ENCODE results near the gene SLC32A1.

Gene SLC32A1

GRCh38 chr20:38735172-38735571, 10.9 kb downstream of the SLC32A1 start:
- ChIA-PET POLR2A (no interaction called here), CTCF (interaction anchor here (1.1 to 1.9 kb wide), 3 partner anchors 9 to 19 kb away, joined by 4 to 5 read pairs (median 5); no protein-coding TSS in a partner anchor)
- H3K4me3 ChIP-seq (ENCODE audit: control insufficient read depth in 1 of 7, extremely low read depth in 1 of 7, insufficient read depth in 4 of 7, low read depth in 2 of 7, low read length in 6 of 7), result no peak overlapping the region
- H3K36me3 ChIP-seq (ENCODE audit: control insufficient read depth in 4 of 4, insufficient read depth in 4 of 4, low read length in 3 of 4), result no peaks in the 10 kb centered on the region
- H3K27ac ChIP-seq (ENCODE audit: insufficient read depth in 1 of 2, low read depth in 1 of 2, low read length in 2 of 2, poor library complexity in 1 of 2, severe bottlenecking in 2 of 2), result no peak overlapping the region
- H3K27me3 ChIP-seq (replicated peaks in 2 of 5; ENCODE audit: control insufficient read depth in 4 of 5, insufficient read depth in 5 of 5, low read length in 4 of 5), result peaks cover 17 to 92% (median 26%) of the 10 kb centered on the region in 5 experiments
- H3K4me1 ChIP-seq (ENCODE audit: control extremely low read depth in 1 of 4, control insufficient read depth in 4 of 4, insufficient read depth in 4 of 4, low read length in 3 of 4), result peaks cover 0 to 13% (median 8%) of the 10 kb centered on the region in 4 experiments
- 41% methylated on average over 3 of the region's 6 CpGs for WGBS (ENCODE audit: insufficient coverage)
- H3K9me3 ChIP-seq (ENCODE audit: control extremely low read depth in 1 of 5, control insufficient read depth in 4 of 5, insufficient read depth in 2 of 5, low read depth in 1 of 5, low read length in 4 of 5), result no peaks in the 10 kb centered on the region
- no peak for DNase-seq

DNA sequence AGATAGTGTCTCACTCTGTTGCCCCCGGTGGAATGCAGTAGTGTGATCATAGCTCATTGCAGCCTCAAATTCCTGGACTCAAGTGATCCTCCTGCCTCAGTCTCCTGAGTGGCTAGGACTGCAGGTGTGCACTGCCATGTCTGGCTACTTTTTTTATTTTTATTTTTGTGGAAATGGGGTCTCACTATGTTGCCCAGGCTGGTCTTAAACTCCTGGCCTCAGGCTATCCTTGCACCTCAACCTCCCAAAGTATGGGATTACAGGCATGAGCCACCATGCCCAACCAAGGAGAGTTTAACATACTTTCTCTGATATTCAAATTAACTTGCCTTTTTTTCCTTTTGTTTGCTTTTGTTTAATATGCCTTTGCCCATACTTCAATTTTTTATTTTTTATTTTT, 13.6 kb downstream of the SLC32A1 start:
- peaks cover 19 to 89% (median 23%) of the 10 kb centered on the region in 5 experiments for H3K27me3 ChIP-seq (replicated peaks in 2 of 5; ENCODE audit: control insufficient read depth in 4 of 5, insufficient read depth in 5 of 5, low read length in 4 of 5)
- H3K9me3 ChIP-seq (ENCODE audit: control extremely low read depth in 1 of 5, control insufficient read depth in 4 of 5, insufficient read depth in 2 of 5, low read depth in 1 of 5, low read length in 4 of 5), result no peaks in the 10 kb centered on the region
- 89% methylated on average over 1 of the region's 1 CpG for WGBS (ENCODE audit: insufficient coverage)
- no peaks in the 10 kb centered on the region for H3K36me3 ChIP-seq (ENCODE audit: control insufficient read depth in 4 of 4, insufficient read depth in 4 of 4, low read length in 3 of 4)
- ChIA-PET CTCF (interaction anchor here (0.8 kb wide), 1 partner anchor 14 kb away, joined by 3 read pairs; the partner anchor contains the start of gene SLC32A1), POLR2A (no interaction called here)
- no peak for DNase-seq
- H3K4me3 ChIP-seq (ENCODE audit: control insufficient read depth in 1 of 7, extremely low read depth in 1 of 7, insufficient read depth in 4 of 7, low read depth in 2 of 7, low read length in 6 of 7), result no peak overlapping the region
- H3K4me1 ChIP-seq (ENCODE audit: control extremely low read depth in 1 of 4, control insufficient read depth in 4 of 4, insufficient read depth in 4 of 4, low read length in 3 of 4), result no peaks in the 10 kb centered on the region
- H3K27ac ChIP-seq (ENCODE audit: insufficient read depth in 1 of 2, low read depth in 1 of 2, low read length in 2 of 2, poor library complexity in 1 of 2, severe bottlenecking in 2 of 2), result no peak overlapping the region

DNA sequence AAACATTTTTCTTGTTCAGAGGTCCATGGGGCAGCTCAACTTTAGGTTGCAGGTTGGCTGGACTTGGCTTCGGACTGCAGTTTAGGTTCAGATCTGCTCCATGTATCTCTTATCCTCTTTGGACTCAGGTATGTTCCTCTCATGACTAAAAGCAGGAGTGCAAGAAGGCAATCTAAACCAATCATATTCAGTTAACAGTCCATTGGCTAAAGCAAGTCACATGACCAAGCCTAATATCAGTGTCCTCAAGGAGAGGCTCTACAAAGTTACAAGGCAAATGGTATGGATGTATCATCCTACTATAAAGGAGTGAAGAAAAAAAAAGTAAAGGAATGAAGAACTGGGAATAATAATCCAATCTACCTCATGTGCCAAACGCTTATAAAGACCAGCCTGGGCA, 21.5 kb downstream of the SLC32A1 start:
- H3K36me3 ChIP-seq (ENCODE audit: control insufficient read depth in 4 of 4, insufficient read depth in 4 of 4, low read length in 3 of 4), result peaks cover 0 to 2% (median 0%) of the 10 kb centered on the region in 4 experiments
- H3K27me3 ChIP-seq (replicated peaks in 2 of 5; ENCODE audit: control insufficient read depth in 4 of 5, insufficient read depth in 5 of 5, low read length in 4 of 5), result peaks cover 4 to 23% (median 12%) of the 10 kb centered on the region in 5 experiments
- WGBS (ENCODE audit: insufficient coverage), result 85% methylated on average over 2 of the region's 2 CpGs
- no peaks in the 10 kb centered on the region for H3K9me3 ChIP-seq (ENCODE audit: control extremely low read depth in 1 of 5, control insufficient read depth in 4 of 5, insufficient read depth in 2 of 5, low read depth in 1 of 5, low read length in 4 of 5)
- H3K4me1 ChIP-seq (ENCODE audit: control extremely low read depth in 1 of 4, control insufficient read depth in 4 of 4, insufficient read depth in 4 of 4, low read length in 3 of 4), result peaks cover 6 to 19% (median 17%) of the 10 kb centered on the region in 4 experiments
- no peak for DNase-seq
- no peak overlapping the region for H3K4me3 ChIP-seq (ENCODE audit: control insufficient read depth in 1 of 7, extremely low read depth in 1 of 7, insufficient read depth in 4 of 7, low read depth in 2 of 7, low read length in 6 of 7)
- CTCF ChIA-PET, result interaction anchor here (1.0 to 12.1 kb wide), 4 partner anchors 12 to 100 kb away, joined by 4 to 134 read pairs (median 6); partner anchors contain the start of gene SLC32A1
- H3K27ac ChIP-seq (ENCODE audit: insufficient read depth in 1 of 2, low read depth in 1 of 2, low read length in 2 of 2, poor library complexity in 1 of 2, severe bottlenecking in 2 of 2), result no peak overlapping the region
- POLR2A ChIA-PET, result no interaction called here

GRCh38 chr20:38747495-38748096, 23.3 kb downstream of the SLC32A1 start:
- POLR2A ChIA-PET, result interaction anchor here (0.6 to 1.8 kb wide), 3 partner anchors 58 to 215 kb away, joined by 3 to 5 read pairs (median 3); partner anchors contain the start of gene PPP1R16B
- CTCF ChIA-PET, result interaction anchor here (1.2 to 12.1 kb wide), 3 partner anchors 20 to 100 kb away, joined by 3 to 134 read pairs (median 132); partner anchors contain the start of gene SLC32A1

GRCh38 chr20:38748097-38748860, 24.0 kb downstream of the SLC32A1 start, which contains the start of gene ACTR5:
TSS of gene ACTR5 (plus strand) at chr20:38748460. CDS start at chr20:38748479, 19 bp downstream.
- H3K27me3 ChIP-seq (replicated peaks in 2 of 5; ENCODE audit: control insufficient read depth in 4 of 5, insufficient read depth in 5 of 5, low read length in 4 of 5), result peaks cover 0 to 4% (median 0%) of the 10 kb centered on the region in 5 experiments
- WGBS (ENCODE audit: insufficient coverage), result under 1% methylated on average over 73 of the region's 84 CpGs
- POLR2A ChIA-PET, result interaction anchor here (0.6 to 1.8 kb wide), 4 partner anchors 20 to 214 kb away, joined by 3 to 5 read pairs (median 3); partner anchors contain the start of gene PPP1R16B

More at GRCh38 chr20:38747495-38748096, 23.3 kb downstream of the SLC32A1 start:
- no peaks in the 10 kb centered on the region for H3K9me3 ChIP-seq (ENCODE audit: control extremely low read depth in 1 of 5, control insufficient read depth in 4 of 5, insufficient read depth in 2 of 5, low read depth in 1 of 5, low read length in 4 of 5)
- peaks cover 6 to 19% (median 17%) of the 10 kb centered on the region in 4 experiments for H3K4me1 ChIP-seq (ENCODE audit: control extremely low read depth in 1 of 4, control insufficient read depth in 4 of 4, insufficient read depth in 4 of 4, low read length in 3 of 4)
- peak overlapping the region in 6 of 7 experiments; percentile 9 to 92 (median 62) for H3K4me3 ChIP-seq (ENCODE audit: control insufficient read depth in 1 of 7, extremely low read depth in 1 of 7, insufficient read depth in 4 of 7, low read depth in 2 of 7, low read length in 6 of 7)
- H3K27ac ChIP-seq (ENCODE audit: insufficient read depth in 1 of 2, low read depth in 1 of 2, low read length in 2 of 2, poor library complexity in 1 of 2, severe bottlenecking in 2 of 2), result peak overlapping the region in 1 of 2 experiments; percentile 86
- H3K36me3 ChIP-seq (ENCODE audit: control insufficient read depth in 4 of 4, insufficient read depth in 4 of 4, low read length in 3 of 4), result peaks cover 0 to 10% (median 7%) of the 10 kb centered on the region in 4 experiments
- peaks cover 0 to 6% (median 1%) of the 10 kb centered on the region in 5 experiments for H3K27me3 ChIP-seq (replicated peaks in 2 of 5; ENCODE audit: control insufficient read depth in 4 of 5, insufficient read depth in 5 of 5, low read length in 4 of 5)
- WGBS (ENCODE audit: insufficient coverage), result 8% methylated on average over 32 of the region's 39 CpGs
- DNase-seq, result no peak

DNA sequence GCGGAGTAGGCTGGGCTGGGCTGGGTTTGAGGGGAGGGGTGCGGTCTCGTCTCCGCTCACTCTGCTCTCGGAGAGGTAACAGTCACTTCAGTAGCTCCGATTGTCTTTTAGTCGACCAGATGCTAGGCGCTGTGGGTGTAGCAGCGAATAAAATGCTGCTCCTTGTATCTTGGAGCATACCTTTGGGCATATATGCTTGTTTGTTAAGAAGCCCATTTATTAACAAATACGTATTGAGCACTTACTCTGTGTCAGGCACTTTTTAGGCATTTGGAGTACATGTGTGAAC, 24.5 kb downstream of the SLC32A1 start:
- ChIA-PET CTCF (interaction anchor here (1.0 to 12.1 kb wide), 4 partner anchors 16 to 115 kb away, joined by 3 to 134 read pairs (median 104); partner anchors contain the start of gene SLC32A1), POLR2A (interaction anchor here (0.6 to 1.8 kb wide), 3 partner anchors 16 to 57 kb away, joined by 3 to 5 read pairs (median 4); partner anchors contain the start of gene PPP1R16B)
- H3K27ac ChIP-seq (ENCODE audit: insufficient read depth in 1 of 2, low read depth in 1 of 2, low read length in 2 of 2, poor library complexity in 1 of 2, severe bottlenecking in 2 of 2), result peak overlapping the region; percentile 33 to 86
- H3K4me3 ChIP-seq (ENCODE audit: control insufficient read depth in 1 of 7, extremely low read depth in 1 of 7, insufficient read depth in 4 of 7, low read depth in 2 of 7, low read length in 6 of 7), result peak overlapping the region; percentile 63 to 92 (median 88)
- peaks cover 6 to 19% (median 17%) of the 10 kb centered on the region in 4 experiments for H3K4me1 ChIP-seq (ENCODE audit: control extremely low read depth in 1 of 4, control insufficient read depth in 4 of 4, insufficient read depth in 4 of 4, low read length in 3 of 4)
- H3K27me3 ChIP-seq (replicated peaks in 2 of 5; ENCODE audit: control insufficient read depth in 4 of 5, insufficient read depth in 5 of 5, low read length in 4 of 5), result peaks cover 0 to 3% (median 0%) of the 10 kb centered on the region in 5 experiments
- peak in 1 of 3 donors; percentile 31 for DNase-seq
- peaks cover 0 to 16% (median 10%) of the 10 kb centered on the region in 4 experiments for H3K36me3 ChIP-seq (ENCODE audit: control insufficient read depth in 4 of 4, insufficient read depth in 4 of 4, low read length in 3 of 4)
- H3K9me3 ChIP-seq (ENCODE audit: control extremely low read depth in 1 of 5, control insufficient read depth in 4 of 5, insufficient read depth in 2 of 5, low read depth in 1 of 5, low read length in 4 of 5), result no peaks in the 10 kb centered on the region
- WGBS (ENCODE audit: insufficient coverage), result 0% methylated on average over 1 of the region's 10 CpGs

More at GRCh38 chr20:38748097-38748860, 24.0 kb downstream of the SLC32A1 start, which contains the start of gene ACTR5:
- Histone ChIP-seq H3K27ac (ENCODE audit: insufficient read depth in 1 of 2, low read depth in 1 of 2, low read length in 2 of 2, poor library complexity in 1 of 2, severe bottlenecking in 2 of 2) (peak within 1 kb of the TSS; percentile 33 to 86), H3K4me3 (ENCODE audit: control insufficient read depth in 1 of 7, extremely low read depth in 1 of 7, insufficient read depth in 4 of 7, low read depth in 2 of 7, low read length in 6 of 7) (peak within 1 kb of the TSS; percentile 63 to 92 (median 88)), H3K9me3 (ENCODE audit: control extremely low read depth in 1 of 5, control insufficient read depth in 4 of 5, insufficient read depth in 2 of 5, low read depth in 1 of 5, low read length in 4 of 5) (no peaks in the 10 kb centered on the region), H3K36me3 (ENCODE audit: control insufficient read depth in 4 of 4, insufficient read depth in 4 of 4, low read length in 3 of 4) (peaks cover 0 to 16% (median 10%) of the 10 kb centered on the region in 4 experiments), H3K4me1 (ENCODE audit: control extremely low read depth in 1 of 4, control insufficient read depth in 4 of 4, insufficient read depth in 4 of 4, low read length in 3 of 4) (peaks cover 6 to 19% (median 17%) of the 10 kb centered on the region in 4 experiments)
- peak; percentile 88 to 92 (median 91) for DNase-seq
- CTCF ChIA-PET, result interaction anchor here (1.0 to 12.1 kb wide), 5 partner anchors 16 to 114 kb away, joined by 3 to 134 read pairs (median 76); partner anchors contain the start of gene SLC32A1

All from common myeloid progenitor, CD34-positive (primary cell).